HL-60/S4 (cell line): ENCODE measurements around the gene MYO5B.

Experiments used
- in situ Hi-C: fragments of 300-500 bp; cut with MboI; formaldehyde crosslinking; loops from 2 replicates; pipeline ENCODE4 v1.14.3; 2022; ENCODE audit warnings: low sequenced_read_pairs

MYO5B gene

GRCh38 chr18:50027996-50028395, 167.0 kb downstream of the MYO5B start:
- in situ Hi-C loops, result no loop called here

- in situ Hi-C loops, result no loop called here
Observed at GRCh38 chr18:50024466-50024865, 170.5 kb downstream of the MYO5B start.

GRCh38 chr18:50022985-50023384, 172.0 kb downstream of the MYO5B start:
- in situ Hi-C loops, result no loop called here

- in situ Hi-C loops, result no loop called here
Observed at GRCh38 chr18:50014606-50015005, 180.3 kb downstream of the MYO5B start.

GRCh38 chr18:50013363-50014138, 181.4 kb downstream of the MYO5B start:
- in situ Hi-C loops, result no loop called here

- in situ Hi-C loops, result no loop called here
Observed at GRCh38 chr18:50011813-50012435, 183.0 kb downstream of the MYO5B start.

GRCh38 chr18:50009773-50010335, 185.1 kb downstream of the MYO5B start:
- in situ Hi-C loops, result no loop called here

- in situ Hi-C loops, result no loop called here
Observed at GRCh38 chr18:50008306-50008705, 186.6 kb downstream of the MYO5B start.

GRCh38 chr18:50006470-50007046, 188.4 kb downstream of the MYO5B start:
- in situ Hi-C loops, result no loop called here

- in situ Hi-C loops, result no loop called here
Observed at GRCh38 chr18:50004013-50004412, 190.9 kb downstream of the MYO5B start.

GRCh38 chr18:50002781-50003180, 192.2 kb downstream of the MYO5B start:
- in situ Hi-C loops, result no loop called here

GRCh38 chr18:50000227-50000626, 194.7 kb downstream of the MYO5B start:
- in situ Hi-C loops, result no loop called here

GRCh38 chr18:49999128-49999527, 195.8 kb downstream of the MYO5B start:
- in situ Hi-C loops, result no loop called here

GRCh38 chr18:49997558-49997957, 197.4 kb downstream of the MYO5B start:
- in situ Hi-C loops, result no loop called here

GRCh38 chr18:49994410-49994809, 200.5 kb downstream of the MYO5B start:
- in situ Hi-C loops, result no loop called here

- in situ Hi-C loops, result no loop called here
Observed at GRCh38 chr18:49993299-49993698, 201.6 kb downstream of the MYO5B start.

GRCh38 chr18:49988733-49989132, 206.2 kb downstream of the MYO5B start:
- in situ Hi-C loops, result no loop called here

- in situ Hi-C loops, result no loop called here
Observed at GRCh38 chr18:49988101-49988500, 206.8 kb downstream of the MYO5B start.

GRCh38 chr18:49985236-49985635, 209.7 kb downstream of the MYO5B start:
- in situ Hi-C loops, result no loop called here

- in situ Hi-C loops, result no loop called here
Observed at GRCh38 chr18:49980896-49981295, 214.1 kb downstream of the MYO5B start.

GRCh38 chr18:49976795-49977560, 218.0 kb downstream of the MYO5B start:
- in situ Hi-C loops, result no loop called here
